ENCODE measurements around the gene ANTKMT. TPM values are rescaled to one million over a fixed set of nuclear protein-coding genes. Genes with fewer than 3 reads are reported as not detected.
A peak's percentile ranks its signal among the peaks of the same experiment; 100 is the strongest.

ANTKMT gene
- total and polyA plus RNA-seq, 7 experiments from 2014 or later, result 11.9 to 26.8 (median 14.7) TPM

DNA sequence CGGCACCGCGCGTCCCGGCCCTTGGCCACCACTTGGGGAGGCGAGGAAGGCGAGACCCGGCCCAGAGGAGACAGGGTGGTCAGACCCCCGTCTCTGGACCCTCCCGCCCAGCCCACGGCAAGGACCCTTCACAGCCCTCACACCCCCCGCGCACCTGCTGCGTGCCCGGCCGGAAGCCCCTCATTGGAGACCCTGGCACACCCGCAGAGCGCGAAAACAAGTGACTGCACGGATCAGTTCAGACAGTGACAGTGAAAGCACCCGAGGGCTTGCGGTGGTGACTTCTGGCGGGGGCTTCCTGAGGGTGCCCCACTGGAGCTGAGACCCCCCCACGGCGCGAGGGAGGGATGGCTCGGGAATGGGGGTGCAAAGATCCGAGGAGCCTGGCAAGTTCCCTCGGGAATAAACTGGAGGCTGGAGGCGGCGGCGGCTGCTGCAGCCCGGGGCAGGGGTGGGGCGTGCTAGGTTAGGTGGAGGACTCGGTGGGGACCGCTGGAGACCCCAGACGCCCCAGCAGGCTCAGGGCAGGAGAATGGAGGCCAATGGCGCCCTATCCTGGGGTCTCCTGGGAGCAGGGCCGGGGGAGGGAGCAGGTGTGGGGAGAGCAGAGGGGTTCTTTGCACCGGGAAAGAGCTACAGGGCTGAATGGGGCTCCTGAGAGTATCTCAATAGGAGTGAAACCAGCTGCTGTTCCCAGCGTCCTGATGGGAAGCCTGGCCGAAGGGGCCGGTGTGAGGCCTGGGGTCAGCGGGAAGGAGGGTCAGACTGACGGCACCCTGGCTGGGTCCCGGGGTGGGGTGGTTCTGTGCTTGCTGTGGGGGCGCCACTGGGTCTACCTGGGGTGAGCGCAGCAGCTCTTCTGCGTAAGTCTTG, 14.5 kb upstream of the ANTKMT start:
- Histone ChIP-seq H3K4me3 (ENCODE audit: low read length) (no peak overlapping the region), H3K4me1 (ENCODE audit: control insufficient read depth in 2 of 2, insufficient read depth in 2 of 2, low read length in 2 of 2) (no peaks in the 10 kb centered on the region), H3K36me3 (ENCODE audit: control insufficient read depth in 2 of 3, insufficient read depth in 3 of 3, low read length in 3 of 3) (no peaks in the 10 kb centered on the region), H3K27me3 (ENCODE audit: control insufficient read depth in 2 of 2, insufficient read depth in 2 of 2, low read length in 2 of 2) (peaks cover 4 to 22% of the 10 kb centered on the region in 2 donors), H3K9me3 (ENCODE audit: control insufficient read depth in 2 of 3, low read length in 3 of 3) (no peaks in the 10 kb centered on the region), H3K27ac (ENCODE audit: low read depth, low read length) (no peak overlapping the region)
- Mint-ChIP-seq H3K4me3 (peak overlapping the region in 7 of 10 donors; percentile 21 to 72 (median 38)), H3K27ac (no peak overlapping the region), H3K4me1 (peaks cover 0 to 4% (median 1%) of the 10 kb centered on the region in 7 donors), H3K27me3 (peaks cover 23 to 59% (median 31%) of the 10 kb centered on the region in 5 donors), H3K36me3 (no peaks in the 10 kb centered on the region), H3K9me3 (peaks cover 0 to 2% (median 0%) of the 10 kb centered on the region in 11 donors)
- DNase-seq, result no peak
- intact Hi-C loops (cut with micrococcal nuclease), result no loop called here
- POLR2A ChIA-PET, result interaction anchor here (1.6 to 2.3 kb wide), 2 partner anchors 11 to 13 kb away, joined by 4 to 8 read pairs; no protein-coding TSS in a partner anchor
- ATAC-seq, result no peak
- CTCF ChIA-PET, result interaction anchor here (0.6 kb wide), 1 partner anchor 87 kb away, joined by 3 read pairs; no protein-coding TSS in a partner anchor

DNA sequence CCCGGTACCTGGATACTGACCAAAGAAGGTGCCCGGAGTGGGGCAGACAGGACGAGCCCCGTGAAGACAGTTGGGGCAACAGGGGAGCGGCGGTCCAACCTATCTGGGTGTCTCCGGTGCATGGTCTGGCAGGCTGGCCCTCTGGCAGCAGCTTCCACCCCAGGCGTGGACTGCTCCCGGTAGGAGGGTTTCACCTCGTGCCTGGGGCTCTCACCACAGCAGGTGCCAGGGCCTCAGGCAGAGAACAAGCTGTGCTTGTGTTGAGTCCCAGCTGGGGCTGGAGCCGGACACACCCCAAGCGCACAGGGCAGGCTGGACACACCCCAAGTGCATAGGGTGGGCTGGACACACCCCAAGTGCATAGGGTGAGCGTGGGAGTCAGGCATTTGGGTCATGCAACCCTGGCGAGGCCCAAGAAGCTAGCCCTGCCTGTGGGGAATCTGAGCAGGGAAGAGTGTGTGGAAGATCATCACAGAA, 13.8 kb upstream of the ANTKMT start:
- ChIA-PET POLR2A (interaction anchor here (0.8 to 2.3 kb wide), 3 partner anchors 11 to 26 kb away, joined by 3 to 8 read pairs (median 4); partner anchors contain the start of gene STUB1), CTCF (interaction anchor here (0.6 kb wide), 1 partner anchor 86 kb away, joined by 3 read pairs; no protein-coding TSS in a partner anchor)
- Histone ChIP-seq H3K27ac (ENCODE audit: low read depth, low read length) (no peak overlapping the region), H3K27me3 (ENCODE audit: control insufficient read depth in 2 of 2, insufficient read depth in 2 of 2, low read length in 2 of 2) (peaks cover 4 to 21% of the 10 kb centered on the region in 2 donors), H3K36me3 (ENCODE audit: control insufficient read depth in 2 of 3, insufficient read depth in 3 of 3, low read length in 3 of 3) (no peaks in the 10 kb centered on the region), H3K9me3 (ENCODE audit: control insufficient read depth in 2 of 3, low read length in 3 of 3) (no peaks in the 10 kb centered on the region), H3K4me1 (ENCODE audit: control insufficient read depth in 2 of 2, insufficient read depth in 2 of 2, low read length in 2 of 2) (no peaks in the 10 kb centered on the region), H3K4me3 (ENCODE audit: low read length) (no peak overlapping the region)
- DNase-seq, result no peak
- no peak for ATAC-seq
- intact Hi-C loops (cut with micrococcal nuclease), result no loop called here
- Mint-ChIP-seq H3K36me3 (no peaks in the 10 kb centered on the region), H3K4me1 (peaks cover 0 to 4% (median 1%) of the 10 kb centered on the region in 7 donors), H3K27me3 (peaks cover 22 to 52% (median 30%) of the 10 kb centered on the region in 5 donors), H3K9me3 (peaks cover 0 to 2% (median 0%) of the 10 kb centered on the region in 11 donors), H3K27ac (no peak overlapping the region), H3K4me3 (peak overlapping the region in 3 of 10 donors; percentile 23 to 72 (median 66))

DNA sequence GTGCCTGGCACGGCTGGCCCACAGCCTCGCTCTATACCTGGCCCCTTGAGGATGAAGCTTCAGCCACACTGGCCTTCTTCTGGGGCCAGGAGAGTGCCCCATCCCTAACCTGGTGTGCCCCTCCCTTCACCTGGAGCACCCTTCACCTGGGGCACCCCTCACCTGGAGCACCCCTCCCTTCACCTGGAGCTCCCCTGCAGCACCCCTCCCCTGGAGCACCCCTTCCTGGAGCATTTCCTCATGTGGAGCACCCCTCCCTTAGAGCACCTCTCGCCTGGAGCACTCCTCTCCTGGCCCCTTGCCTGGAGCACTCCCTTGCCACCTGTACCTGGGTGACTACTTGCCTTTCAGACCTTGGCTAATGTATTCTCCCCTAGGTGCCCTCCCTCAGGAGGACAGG, 12.9 kb upstream of the ANTKMT start:
- ChIA-PET POLR2A (interaction anchor here (0.8 to 2.3 kb wide), 2 partner anchors 12 to 27 kb away, joined by 3 to 8 read pairs; partner anchors contain the start of gene STUB1), CTCF (no interaction called here)
- no peak for DNase-seq
- H3K4me3 Mint-ChIP-seq, result peak overlapping the region in 1 of 10 donors; percentile 39
- Histone ChIP-seq H3K27ac (ENCODE audit: low read depth, low read length) (no peak overlapping the region), H3K9me3 (ENCODE audit: control insufficient read depth in 2 of 3, low read length in 3 of 3) (no peaks in the 10 kb centered on the region), H3K4me3 (ENCODE audit: low read length) (no peak overlapping the region), H3K36me3 (ENCODE audit: control insufficient read depth in 2 of 3, insufficient read depth in 3 of 3, low read length in 3 of 3) (no peaks in the 10 kb centered on the region), H3K27me3 (ENCODE audit: control insufficient read depth in 2 of 2, insufficient read depth in 2 of 2, low read length in 2 of 2) (peaks cover 4 to 20% of the 10 kb centered on the region in 2 donors), H3K4me1 (ENCODE audit: control insufficient read depth in 2 of 2, insufficient read depth in 2 of 2, low read length in 2 of 2) (no peaks in the 10 kb centered on the region)
- no peaks in the 10 kb centered on the region for H3K36me3 Mint-ChIP-seq
- H3K27ac Mint-ChIP-seq, result peak overlapping the region in 1 of 9 donors; percentile 38
- peaks cover 0 to 2% (median 0%) of the 10 kb centered on the region in 11 donors for H3K9me3 Mint-ChIP-seq
- intact Hi-C loops (cut with micrococcal nuclease), result no loop called here
- no peak for ATAC-seq
- H3K27me3 Mint-ChIP-seq, result peaks cover 17 to 48% (median 24%) of the 10 kb centered on the region in 5 donors
- peaks cover 0 to 4% (median 4%) of the 10 kb centered on the region in 7 donors for H3K4me1 Mint-ChIP-seq

DNA sequence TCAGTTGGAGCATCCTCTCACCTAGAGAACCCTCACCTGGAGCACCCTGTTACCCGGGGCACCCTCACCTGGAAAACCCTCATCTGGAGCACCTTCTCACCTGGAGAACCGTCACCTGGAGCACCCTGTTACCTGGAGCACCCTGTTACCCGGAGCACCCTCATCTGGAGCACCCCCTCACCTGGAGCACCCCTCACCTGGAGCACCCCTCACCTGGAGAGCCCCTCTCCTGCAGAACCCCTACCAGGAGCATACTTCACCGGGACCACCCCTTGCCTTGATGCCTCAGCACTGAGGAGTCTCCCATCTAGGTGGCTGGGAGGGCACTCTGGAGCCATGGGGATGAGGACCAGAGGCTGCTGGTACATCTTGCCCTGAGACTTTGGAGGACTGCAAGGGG, 12.0 kb upstream of the ANTKMT start:
- H3K4me1 ChIP-seq (ENCODE audit: control insufficient read depth in 2 of 2, insufficient read depth in 2 of 2, low read length in 2 of 2), result no peaks in the 10 kb centered on the region
- no peaks in the 10 kb centered on the region for H3K36me3 ChIP-seq (ENCODE audit: control insufficient read depth in 2 of 3, insufficient read depth in 3 of 3, low read length in 3 of 3)
- Mint-ChIP-seq H3K27ac (no peak overlapping the region), H3K4me3 (no peak overlapping the region), H3K9me3 (peaks cover 0 to 2% (median 0%) of the 10 kb centered on the region in 11 donors), H3K27me3 (peaks cover 17 to 45% (median 21%) of the 10 kb centered on the region in 5 donors), H3K4me1 (peaks cover 0 to 4% (median 4%) of the 10 kb centered on the region in 7 donors), H3K36me3 (no peaks in the 10 kb centered on the region)
- H3K4me3 ChIP-seq (ENCODE audit: low read length), result no peak overlapping the region
- DNase-seq (no peak), ATAC-seq (no peak)
- peaks cover 4 to 18% of the 10 kb centered on the region in 2 donors for H3K27me3 ChIP-seq (ENCODE audit: control insufficient read depth in 2 of 2, insufficient read depth in 2 of 2, low read length in 2 of 2)
- ChIA-PET CTCF (no interaction called here), POLR2A (interaction anchor here (1.2 kb wide), 1 partner anchor 14 kb away, joined by 3 read pairs; no protein-coding TSS in a partner anchor)
- no peak overlapping the region for H3K27ac ChIP-seq (ENCODE audit: low read depth, low read length)
- intact Hi-C loops (cut with micrococcal nuclease), result no loop called here
- no peaks in the 10 kb centered on the region for H3K9me3 ChIP-seq (ENCODE audit: control insufficient read depth in 2 of 3, low read length in 3 of 3)

DNA sequence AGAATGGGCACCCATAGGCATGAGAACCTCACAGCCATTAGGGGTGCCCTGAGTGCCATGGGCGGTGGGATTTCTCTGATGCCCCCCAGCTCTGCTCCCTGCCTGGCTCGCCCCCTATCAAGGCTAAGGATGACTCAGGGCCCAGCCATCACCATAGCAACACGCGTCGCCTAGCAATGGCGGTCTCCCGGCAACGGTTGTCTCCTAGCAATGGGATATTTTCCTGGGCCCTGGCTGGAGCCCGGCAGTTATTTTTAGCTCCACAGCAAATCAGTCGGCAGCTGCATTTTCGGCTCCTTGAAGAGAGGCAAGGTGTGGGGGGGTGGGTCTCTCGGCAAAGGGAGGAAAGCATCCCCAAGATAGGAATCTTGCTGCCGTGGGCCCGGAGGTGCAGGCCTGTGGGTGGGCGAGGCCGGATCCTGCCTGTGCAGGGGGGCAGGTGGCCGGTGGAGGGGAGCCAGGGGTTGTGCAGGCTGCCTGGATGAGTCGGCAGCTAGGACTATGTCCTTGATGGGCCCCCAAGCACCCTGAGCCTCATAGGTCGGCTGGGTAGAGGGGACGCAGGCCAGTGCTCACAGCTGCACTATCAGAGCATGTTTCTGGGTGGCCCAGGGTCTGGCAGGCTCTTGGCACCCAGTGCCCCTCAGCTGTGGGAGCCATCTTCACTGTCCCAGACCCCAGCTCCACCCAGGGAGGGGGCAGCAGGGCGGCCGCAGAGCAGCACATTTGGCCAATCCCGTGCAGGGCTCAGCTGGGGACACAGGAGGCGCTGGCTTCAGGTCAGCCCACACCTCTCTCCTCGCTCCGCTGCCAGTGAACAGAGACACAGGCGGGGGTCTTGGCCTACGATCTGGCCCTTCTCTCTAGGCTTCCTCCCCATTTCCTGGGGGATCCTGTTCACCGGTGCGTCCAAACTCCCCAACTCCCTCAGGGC, 11.1 kb upstream of the ANTKMT start:
- no peaks in the 10 kb centered on the region for H3K36me3 Mint-ChIP-seq
- Histone ChIP-seq H3K9me3 (ENCODE audit: control insufficient read depth in 2 of 3, low read length in 3 of 3) (no peaks in the 10 kb centered on the region), H3K4me3 (ENCODE audit: low read length) (no peak overlapping the region), H3K27ac (ENCODE audit: low read depth, low read length) (no peak overlapping the region), H3K4me1 (ENCODE audit: control insufficient read depth in 2 of 2, insufficient read depth in 2 of 2, low read length in 2 of 2) (no peaks in the 10 kb centered on the region), H3K36me3 (ENCODE audit: control insufficient read depth in 2 of 3, insufficient read depth in 3 of 3, low read length in 3 of 3) (no peaks in the 10 kb centered on the region), H3K27me3 (ENCODE audit: control insufficient read depth in 2 of 2, insufficient read depth in 2 of 2, low read length in 2 of 2) (peaks cover 4 to 13% of the 10 kb centered on the region in 2 donors)
- peaks cover 0 to 2% (median 0%) of the 10 kb centered on the region in 11 donors for H3K9me3 Mint-ChIP-seq
- ATAC-seq, result no peak
- peak overlapping the region in 1 of 9 donors; percentile 25 for H3K27ac Mint-ChIP-seq
- no peak overlapping the region for H3K4me3 Mint-ChIP-seq
- intact Hi-C loops (cut with micrococcal nuclease), result loop anchor here (2.0 to 10.0 kb wide), 2 partner anchors 265 to 393 kb away; partner anchors contain the start of gene LMF1 (in 1 of the 2)
- ChIA-PET POLR2A (interaction anchor here (1.1 to 1.5 kb wide), 3 partner anchors 10 to 20 kb away, joined by 3 to 5 read pairs (median 3); partner anchors contain the start of gene WDR24), CTCF (interaction anchor here (0.6 to 1.5 kb wide), 8 partner anchors 8 to 379 kb away, joined by 3 to 5 read pairs (median 3); partner anchors contain the start of genes CIAO3 and WDR24)
- peaks cover 17 to 42% (median 21%) of the 10 kb centered on the region in 5 donors for H3K27me3 Mint-ChIP-seq
- DNase-seq, result no peak
- peaks cover 0 to 4% (median 4%) of the 10 kb centered on the region in 7 donors for H3K4me1 Mint-ChIP-seq

Measured in naive thymus-derived CD4-positive, alpha-beta T cell (primary cell).